HG02943 (cell line): ENCODE measurements around the gene CYP3A5.
"Not testable (repeated sequence)": the region's sequence is repeated elsewhere in the genome, so short reads cannot be mapped to it uniquely, and the experiment has no call there.

Experiments used
- ATAC-seq: cut with Tn5 transposase; IDR thresholded peaks from one replicate; pipeline ENCODE4 v1.9.1; 2021; ENCODE audit warnings: mild to moderate bottlenecking, low read depth, moderate library complexity; ENCODE audit not compliant: unreplicated experiment

CYP3A5 gene

DNA sequence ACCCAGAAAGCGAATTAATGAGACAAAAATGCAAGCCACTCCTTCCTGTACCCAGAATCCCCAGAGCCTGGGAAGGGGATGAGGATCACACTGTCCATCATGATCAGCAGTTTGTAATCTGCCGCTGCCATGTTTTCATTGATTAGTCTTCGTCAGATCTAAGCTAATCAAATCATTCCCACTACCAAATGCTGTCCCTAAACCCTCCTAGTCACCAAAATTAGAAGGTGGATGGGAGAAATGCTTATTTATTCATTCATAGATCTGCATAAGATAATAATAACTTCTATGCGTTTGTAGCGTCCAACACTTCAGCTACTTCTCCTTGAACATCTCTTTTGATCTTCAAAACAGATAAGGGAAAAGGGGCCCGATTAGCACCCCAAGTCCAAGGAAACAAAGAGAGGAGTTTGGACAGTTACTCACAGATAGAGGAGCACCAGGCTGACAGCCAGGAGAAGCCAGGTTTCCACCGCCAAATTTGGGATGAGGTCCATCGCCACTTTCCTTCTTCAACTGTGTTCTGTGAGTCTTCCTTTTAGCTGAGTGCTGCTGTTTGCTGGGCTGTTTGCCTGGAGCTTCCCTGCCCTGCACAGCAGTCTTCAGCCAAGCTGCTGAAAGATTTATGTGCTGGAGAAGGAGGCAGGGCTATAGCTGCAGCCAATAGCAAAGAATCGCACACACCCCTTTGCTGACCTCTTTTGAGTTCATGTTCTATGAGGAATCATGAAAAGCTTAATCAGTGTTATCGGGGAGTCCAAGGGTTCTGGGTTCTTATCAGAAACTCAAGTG is at the start of gene CYP3A5:
Gene CYP3A5 (minus strand): TSS at position 597 of the 792 bp plus-strand sequence. CDS start 100 bp downstream, at position 497.
- ATAC-seq = no peak

GRCh38 chr7:99728615-99729014 is 48.8 kb upstream of the CYP3A5 start:
- no peak for ATAC-seq

GRCh38 chr7:99723201-99723600 is 43.4 kb upstream of the CYP3A5 start:
- ATAC-seq = not testable (repeated sequence)

GRCh38 chr7:99720800-99721595 is 41.2 kb upstream of the CYP3A5 start:
- ATAC-seq = no peak

GRCh38 chr7:99719996-99720769 is 40.4 kb upstream of the CYP3A5 start:
- ATAC-seq = no peak

DNA sequence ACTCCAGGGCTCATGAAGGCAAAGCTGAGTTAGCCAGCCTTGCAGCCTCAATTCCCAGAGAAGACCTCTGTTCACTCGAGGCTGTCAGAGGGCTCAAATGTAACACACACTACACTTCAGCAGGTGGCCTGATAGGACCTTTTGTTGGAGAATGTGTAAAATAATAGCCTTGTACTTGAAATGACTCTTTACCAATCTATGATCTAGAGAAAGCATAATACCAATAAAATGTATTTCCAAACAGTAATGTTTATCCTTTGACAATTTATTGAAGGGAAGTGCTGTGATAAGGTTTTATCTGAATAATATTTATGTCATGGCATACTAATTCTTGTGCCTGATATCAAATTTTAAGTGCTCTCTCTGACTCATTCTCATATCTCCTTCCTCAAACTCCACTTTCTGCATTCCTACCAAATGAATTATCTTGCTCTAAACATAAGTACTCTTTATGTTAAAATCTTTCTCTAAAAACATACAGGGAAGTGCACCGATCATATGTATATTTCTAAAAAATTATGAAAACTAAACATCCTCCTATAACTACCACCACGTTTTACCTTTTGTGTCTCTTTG is 34.3 kb upstream of the CYP3A5 start:
- no peak for ATAC-seq

DNA sequence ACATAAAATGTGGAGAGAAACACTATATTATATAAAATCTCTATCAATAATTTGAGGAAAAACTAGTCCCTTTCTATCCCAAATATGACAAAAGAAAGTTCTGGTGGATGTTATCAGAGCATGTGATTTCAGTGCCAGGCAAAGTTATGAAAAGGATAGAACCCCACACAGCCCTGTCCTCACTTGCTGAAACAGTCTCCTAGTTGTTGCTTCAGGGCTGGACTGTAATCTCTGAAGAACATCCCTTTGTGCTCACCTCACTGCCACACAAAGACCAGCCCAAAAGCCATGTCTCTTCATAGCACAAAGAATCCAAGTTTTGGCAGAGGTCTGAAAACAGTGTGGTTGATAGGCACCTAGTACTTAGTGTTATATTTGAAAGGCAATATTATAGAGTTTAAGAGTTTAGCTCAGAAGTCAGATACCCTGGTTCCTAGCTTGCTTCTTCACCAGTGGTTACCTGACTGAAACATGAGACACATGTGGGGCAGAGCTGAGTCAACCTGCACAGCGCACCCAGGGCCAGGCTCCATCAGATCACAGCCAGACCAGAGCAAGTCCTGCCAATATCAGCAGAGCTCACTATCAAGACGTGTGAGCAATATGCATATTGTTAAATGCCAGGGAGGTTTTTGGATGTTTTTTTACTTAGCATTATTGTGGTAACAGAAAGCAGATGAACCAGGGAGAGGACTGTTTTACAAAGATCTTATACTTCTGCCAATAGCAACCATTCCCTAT is 30.2 kb upstream of the CYP3A5 start:
- no peak for ATAC-seq

- ATAC-seq = no peak
Observed at GRCh38 chr7:99709260-99709659, 29.5 kb upstream of the CYP3A5 start.

GRCh38 chr7:99707096-99707495 is 27.3 kb upstream of the CYP3A5 start:
- no peak for ATAC-seq

DNA sequence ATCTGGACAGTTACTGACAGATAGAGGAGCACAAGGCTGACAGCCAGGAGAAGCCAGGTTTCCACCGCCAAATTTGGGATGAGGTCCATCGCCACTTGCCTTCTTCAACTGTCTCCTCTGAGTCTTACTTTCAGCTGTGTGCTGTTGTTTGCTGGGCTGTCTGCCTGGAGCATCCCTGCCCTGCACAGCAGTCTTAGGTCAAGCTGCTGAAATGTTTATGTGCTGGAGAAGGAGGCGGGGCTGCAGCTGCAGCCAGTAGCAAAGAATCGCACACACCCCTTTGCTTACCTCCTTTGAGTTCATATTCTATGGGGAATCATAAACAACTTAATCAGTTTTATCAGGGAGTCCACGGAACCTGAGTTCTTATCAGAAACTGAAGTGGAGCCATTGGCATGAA is 20.1 kb upstream of the CYP3A5 start:
- ATAC-seq = no peak

DNA sequence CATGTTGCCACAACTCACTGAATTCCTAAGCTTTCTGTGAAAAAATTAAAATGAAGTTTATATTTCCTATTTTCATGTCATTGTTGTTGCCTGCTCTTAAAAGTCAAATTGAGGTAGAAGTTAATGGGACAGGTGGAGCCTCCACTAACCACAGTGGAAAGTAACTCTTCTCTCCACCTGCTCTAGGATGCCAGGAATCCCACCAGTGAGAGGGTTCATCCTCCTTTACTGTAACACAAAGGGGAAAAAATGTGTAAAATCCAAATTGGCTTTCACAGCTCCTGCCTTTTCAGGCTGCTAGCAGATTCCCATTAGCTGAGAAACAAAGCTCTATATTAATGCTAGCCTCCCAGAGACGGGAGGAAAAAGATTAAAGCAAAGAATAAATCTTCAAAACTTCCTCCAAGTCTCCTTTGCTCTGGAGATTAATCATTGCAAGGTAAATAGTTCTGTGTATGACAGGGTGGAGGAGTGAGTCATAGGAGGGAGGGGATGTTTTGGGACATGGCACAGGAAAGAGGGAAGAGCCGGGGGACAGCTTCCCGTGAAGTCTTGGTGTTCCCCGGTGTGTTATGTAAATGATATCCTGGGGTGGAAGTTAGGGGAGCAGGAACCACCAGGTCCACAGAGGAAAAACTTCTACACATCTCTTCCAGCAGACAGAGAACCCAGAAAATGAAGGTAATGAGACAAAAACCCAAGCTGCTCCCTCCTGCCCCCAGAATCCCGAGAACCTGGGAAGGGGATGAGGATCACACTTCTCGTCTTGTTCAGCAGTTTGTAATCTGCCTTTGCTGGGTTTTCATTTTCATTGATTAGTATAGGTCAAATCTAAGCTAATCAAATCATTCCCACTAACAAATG is 19.3 kb upstream of the CYP3A5 start:
- ATAC-seq = not testable (repeated sequence)

DNA sequence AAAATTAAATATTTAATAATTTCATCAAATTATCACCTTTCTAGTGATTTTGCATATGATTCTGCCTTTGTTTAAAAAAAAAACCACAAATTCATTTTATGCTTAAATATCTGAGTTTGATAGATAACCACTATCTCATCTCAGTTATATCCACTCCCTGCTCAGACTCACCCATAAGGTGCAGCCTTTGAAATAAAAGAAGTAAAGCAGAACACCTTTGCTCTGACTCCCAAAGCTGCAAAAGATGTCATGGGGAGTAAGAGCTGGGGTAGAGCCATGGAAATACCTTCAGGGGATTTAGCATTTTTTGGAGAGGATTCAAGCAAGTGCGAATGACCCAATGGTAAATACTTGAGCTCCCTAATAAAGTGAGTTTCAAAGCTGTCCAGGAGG is 15.1 kb upstream of the CYP3A5 start:
- ATAC-seq = no peak

- ATAC-seq = no peak
Observed at GRCh38 chr7:99694201-99694911, 14.6 kb upstream of the CYP3A5 start.

DNA sequence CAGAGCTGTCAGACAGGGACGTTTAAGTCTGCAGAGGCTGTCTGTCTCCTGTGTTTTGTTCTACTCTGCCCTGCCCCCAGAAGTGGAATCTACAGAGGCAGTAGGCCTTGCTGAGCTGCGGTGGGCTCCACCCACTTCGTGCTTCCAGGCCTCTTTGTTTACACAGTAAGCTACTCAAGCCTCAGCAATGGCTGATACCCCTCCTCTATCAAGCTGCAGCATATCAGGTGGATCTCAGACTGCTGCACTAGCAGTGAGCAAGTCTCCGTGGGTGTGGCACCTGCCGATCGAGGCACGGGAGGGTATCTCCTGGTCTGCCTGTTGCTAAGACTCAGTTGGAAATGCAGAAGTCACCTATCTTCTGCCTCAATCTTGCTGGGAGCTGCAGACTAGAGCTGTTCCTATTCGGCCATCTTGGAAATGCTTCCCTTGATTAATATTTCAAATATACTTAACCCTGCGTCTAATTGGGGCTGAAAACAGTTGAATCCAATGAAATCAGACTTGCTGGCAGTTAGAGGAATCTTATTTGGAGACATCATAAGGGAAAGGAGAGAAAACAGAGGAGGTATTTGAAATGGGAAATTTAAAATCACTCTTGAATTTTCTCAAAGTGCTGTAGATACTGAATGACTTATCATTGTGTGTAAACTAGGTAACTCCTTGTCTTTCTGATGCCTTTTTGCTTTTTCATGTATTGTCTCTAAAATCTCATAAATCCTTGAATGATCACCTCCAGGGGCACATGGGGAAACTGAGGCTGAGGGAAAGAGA is 13.8 kb upstream of the CYP3A5 start:
- ATAC-seq = no peak

DNA sequence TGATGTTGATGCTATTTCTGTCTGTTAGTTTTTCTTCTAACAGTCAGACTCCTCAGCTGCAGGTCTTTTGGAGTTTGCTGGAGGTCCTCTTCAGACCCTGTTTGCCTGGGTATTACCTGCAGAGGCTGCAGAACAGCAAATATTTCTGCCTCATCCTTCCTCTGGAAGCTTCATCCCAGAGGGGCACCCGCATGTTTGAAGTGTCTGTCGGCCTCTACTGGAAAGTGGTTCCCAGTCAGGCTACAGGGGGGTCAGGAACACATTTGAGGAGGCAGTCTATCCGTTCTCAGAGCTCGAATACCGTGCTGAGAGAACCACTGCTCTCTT is 13.3 kb upstream of the CYP3A5 start:
- no peak for ATAC-seq

- ATAC-seq = not testable (repeated sequence)
Observed at GRCh38 chr7:99692563-99692962, 12.8 kb upstream of the CYP3A5 start.

DNA sequence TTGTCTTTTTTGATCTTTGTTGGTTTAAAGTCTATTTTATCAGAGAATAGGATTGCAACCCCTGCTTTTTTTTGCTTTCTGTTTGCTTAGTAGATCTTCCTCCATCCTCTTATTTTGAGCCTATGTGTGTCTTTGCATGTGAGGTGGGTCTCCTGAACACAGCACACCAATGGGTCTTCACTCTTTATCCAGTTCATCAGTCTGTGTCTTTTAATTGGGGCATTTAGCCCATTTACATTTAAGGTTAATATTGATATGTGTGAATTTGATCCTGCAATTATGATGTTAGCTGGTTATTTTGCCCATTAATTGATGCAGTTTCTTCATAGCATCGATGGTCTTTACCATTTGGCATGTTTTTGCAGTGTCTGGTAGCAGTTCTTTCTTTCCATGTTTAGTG is 11.9 kb upstream of the CYP3A5 start:
- ATAC-seq = not testable (repeated sequence)

DNA sequence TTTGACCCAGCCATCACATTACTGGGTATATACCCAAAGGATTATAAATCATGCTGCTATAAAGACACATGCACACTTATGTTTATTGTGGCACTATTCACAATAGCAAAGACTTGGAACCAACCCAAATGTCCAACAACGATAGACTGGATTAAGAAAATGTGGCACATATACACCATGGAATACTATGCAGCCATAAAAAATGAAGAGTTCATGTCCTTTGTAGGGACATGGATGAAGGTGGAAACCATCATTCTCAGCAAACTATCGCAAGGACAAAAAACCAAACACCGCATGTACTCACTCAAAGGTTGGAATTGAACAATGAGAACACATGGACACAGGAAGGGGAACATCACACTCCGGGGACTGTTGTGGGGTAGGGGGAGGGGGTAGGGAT is 11.1 kb upstream of the CYP3A5 start:
- ATAC-seq = not testable (repeated sequence)
